Kidney glomerular epithelial cell (primary cell): ENCODE results near the gene GAD1.

ENCODE experiments used
- DNase-seq: peaks from one replicate; lab custom pipeline; 2025; lab: John Stamatoyannopoulos, UW

The GAD1 gene

DNA sequence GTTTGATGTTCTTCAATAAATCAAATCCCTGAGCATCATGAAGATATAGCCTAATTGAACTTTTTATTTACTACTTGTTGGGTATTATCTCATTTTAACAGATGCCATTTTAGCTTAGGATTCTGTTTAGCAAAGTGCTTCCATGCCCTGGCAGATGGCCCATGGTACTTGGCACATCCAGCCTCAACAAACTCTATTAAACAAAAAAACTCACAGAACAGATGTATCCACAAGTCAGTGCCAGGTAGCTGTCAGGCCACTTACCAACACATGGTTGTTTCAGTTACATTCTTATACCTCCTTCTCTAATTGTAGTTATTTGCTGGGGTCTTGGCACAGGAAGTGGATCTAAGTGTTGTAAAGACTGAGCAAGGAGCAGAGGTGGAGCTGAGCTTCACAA, 29.6 kb downstream of the GAD1 start:
- DNase-seq, result no peak

- no peak for DNase-seq
Observed at GRCh38 chr2:170847716-170848115, 31.0 kb downstream of the GAD1 start.

- DNase-seq, result no peak
Observed at GRCh38 chr2:170848587-170848986, 31.9 kb downstream of the GAD1 start.

- DNase-seq, result no peak
Observed at GRCh38 chr2:170850251-170850650, 33.6 kb downstream of the GAD1 start.

DNA sequence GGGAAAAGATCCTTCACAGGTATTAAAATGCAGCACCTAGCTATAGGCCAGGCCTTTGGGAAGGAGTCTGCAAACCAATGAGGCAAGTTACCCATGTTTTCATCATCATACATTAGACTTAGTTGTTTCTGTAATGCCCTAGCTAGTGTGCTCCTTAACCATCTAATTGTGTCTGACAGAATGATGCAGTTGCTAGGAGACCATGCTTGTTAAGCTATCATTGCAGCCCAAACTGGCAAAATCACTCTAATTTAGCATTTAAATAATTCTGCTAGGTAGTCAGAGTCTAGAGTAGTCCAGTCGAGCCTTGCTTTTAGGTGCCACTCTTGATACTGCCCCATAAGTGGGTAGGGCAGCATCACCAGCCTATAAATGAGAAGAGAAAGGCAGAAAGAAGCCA, 34.9 kb downstream of the GAD1 start:
- no peak for DNase-seq

GRCh38 chr2:170856066-170856465, 39.4 kb downstream of the GAD1 start:
- DNase-seq, result no peak

DNA sequence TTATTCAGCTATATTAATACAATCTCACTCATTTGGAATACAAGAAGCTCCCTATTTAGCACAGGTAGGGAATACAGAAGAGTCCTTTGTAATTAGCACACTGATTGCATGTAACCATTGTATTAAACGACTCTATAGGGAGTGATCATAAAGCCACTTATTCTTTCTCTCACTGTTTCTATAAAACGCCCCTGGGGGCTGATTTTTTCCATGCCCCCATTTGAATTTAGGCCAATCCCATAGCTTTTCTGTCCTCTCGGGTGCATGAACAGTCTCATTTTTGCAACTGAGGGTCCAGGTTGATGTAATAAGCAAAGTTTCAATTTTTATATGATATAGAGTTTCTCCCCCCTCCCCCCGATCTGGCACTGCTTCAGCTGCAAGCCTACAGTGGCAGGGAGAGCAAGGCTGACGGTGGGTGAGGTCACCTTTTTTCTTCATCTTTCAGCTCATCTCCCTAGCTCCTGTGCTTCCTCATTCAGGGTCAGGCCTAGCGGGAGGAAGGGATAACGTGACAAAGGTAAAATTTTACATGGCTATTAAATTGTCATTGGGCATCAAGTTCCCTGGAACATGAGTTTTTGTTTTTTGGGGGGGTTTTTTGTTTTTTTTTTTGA, 45.7 kb downstream of the GAD1 start:
- no peak for DNase-seq

DNA sequence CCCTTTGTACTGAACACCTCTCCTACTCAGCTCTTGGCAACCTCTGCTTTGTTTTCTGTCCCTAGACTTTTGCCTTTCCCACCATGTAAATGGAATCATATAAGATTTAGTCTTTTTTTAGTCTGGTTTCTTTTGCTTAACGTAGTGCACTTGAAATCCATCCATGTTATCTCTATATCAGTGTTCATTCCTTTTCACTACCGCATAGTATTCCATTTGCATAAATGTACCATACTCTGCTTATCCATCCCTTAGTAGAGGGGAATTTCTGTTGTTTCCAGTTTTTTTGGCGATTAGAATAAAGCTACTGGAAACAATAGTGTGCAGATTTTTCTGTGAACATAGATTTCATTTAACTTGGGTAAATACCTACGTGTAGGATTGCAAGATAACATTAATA, 46.4 kb downstream of the GAD1 start:
- DNase-seq, result no peak

DNA sequence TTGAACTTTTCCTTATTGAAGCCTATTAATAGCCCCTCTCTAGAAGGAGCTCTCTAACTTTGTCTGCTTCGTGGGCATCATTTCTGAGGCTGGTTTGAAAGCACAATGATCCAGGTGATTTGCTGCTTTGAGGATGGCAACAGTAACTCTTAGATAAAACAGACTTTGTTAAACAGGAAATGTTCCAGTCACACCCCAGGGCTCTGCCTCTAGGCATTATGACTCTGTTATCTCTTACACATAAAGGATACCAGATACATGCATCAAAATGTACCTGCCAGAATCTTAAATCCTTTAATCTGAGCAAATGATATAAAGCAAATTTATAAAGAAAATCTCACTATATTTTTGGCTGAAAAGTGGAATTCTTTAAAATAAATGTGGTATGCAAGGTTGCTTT, 52.3 kb downstream of the GAD1 start:
- DNase-seq, result no peak

GRCh38 chr2:170869461-170869860, 52.8 kb downstream of the GAD1 start:
- no peak for DNase-seq

DNA sequence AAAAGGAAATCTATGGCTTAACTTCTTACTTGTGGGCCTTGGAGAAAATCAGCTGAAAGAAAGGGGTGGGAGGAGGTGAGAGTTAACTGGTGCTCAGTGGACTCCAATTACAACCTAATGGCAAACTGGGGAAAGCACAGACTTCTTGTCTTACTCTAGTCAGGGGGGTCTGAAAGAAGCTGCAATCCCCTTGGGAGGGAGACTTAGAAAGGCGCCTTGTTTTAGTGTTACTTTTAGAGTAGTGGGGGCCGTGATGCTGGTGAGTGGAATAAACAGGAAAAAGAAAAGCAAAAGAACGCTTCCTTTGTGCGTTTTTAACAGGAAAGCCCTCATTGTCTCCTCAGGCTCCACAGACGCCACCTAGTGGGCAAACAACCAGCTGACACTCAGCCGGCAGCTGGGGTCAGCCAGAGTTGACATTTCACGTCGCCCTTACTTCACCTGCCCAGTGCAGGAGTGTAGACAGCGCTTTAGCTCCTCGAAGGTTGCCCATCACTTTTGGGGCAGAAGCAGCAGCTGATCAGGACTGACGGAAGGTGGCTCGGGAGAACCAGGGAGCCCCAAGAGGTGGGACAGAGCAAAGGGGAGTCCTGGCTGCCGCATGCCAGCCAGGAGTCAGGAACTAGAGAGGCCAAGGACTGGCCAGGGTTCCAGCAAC, 56.5 kb downstream of the GAD1 start:
- peak; percentile 72 for DNase-seq

DNA sequence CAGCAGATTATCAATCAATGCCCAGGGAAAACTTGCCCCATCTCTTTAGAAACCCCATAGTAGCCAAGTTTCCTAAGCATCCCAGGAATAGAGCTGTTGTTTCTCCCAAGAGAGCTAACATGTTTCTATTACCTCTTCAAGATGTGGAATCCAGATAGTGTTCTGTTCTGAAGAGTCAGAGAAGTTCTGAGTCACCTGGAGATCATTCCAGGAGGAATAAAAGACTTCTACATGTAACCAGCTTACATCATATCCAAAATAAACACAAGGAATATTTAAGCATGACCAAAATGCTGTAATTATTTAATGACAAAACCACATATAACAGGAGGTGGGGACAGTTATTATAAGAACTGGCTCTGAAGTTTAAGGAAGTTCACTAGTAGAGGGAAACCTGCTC, 61.4 kb downstream of the GAD1 start:
- peak; percentile 37 for DNase-seq

- no peak for DNase-seq
Observed at GRCh38 chr2:170878505-170878904, 61.8 kb downstream of the GAD1 start.

- no peak for DNase-seq
Observed at GRCh38 chr2:170881840-170882239, 65.2 kb downstream of the GAD1 start.

GRCh38 chr2:170882758-170883157, 66.1 kb downstream of the GAD1 start:
- DNase-seq, result no peak

DNA sequence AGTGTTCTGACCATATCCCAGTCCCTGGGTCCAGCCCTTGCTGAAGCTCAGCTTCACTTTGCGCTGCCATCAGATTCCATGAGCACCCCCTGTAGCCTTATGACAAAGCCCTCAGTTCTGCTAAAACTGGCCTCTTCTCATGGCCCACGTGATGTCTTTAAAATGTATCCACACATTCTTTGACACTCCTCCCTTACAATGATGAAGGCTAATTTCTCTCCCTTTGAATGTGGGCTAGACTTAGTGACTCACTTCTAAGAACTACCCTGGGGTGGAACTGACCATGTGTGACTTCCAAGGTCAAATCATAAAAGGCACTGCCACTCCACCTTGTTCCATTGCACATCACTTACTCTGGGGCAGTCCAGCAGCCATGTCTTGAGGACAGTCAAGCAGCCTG, 67.0 kb downstream of the GAD1 start:
- DNase-seq, result peak; percentile 58

GRCh38 chr2:170885130-170885791, 68.6 kb downstream of the GAD1 start:
- DNase-seq, result peak; percentile 31

- DNase-seq, result peak; percentile 87
Observed at GRCh38 chr2:170886386-170886785, 69.7 kb downstream of the GAD1 start.

GRCh38 chr2:170887496-170887895, 70.8 kb downstream of the GAD1 start:
- no peak for DNase-seq

GRCh38 chr2:170887896-170888295, 71.2 kb downstream of the GAD1 start:
- peak; percentile 52 for DNase-seq

- DNase-seq, result no peak
Observed at GRCh38 chr2:170891893-170892292, 75.2 kb downstream of the GAD1 start.

GRCh38 chr2:170892391-170892951, 75.8 kb downstream of the GAD1 start:
- no peak for DNase-seq
